Fibroblast of lung (primary cell): ENCODE data around the gene LINC00305.

Source experiments
- EZH2 ChIP-seq: IDR thresholded peaks from 2 replicates; pipeline ENCODE4 v1.5.1; 2012; ENCODE audit warnings: low read length, control low read depth, mild to moderate bottlenecking; ENCODE audit errors: missing control alignments
- TF ChIP-seq, protein P1 (sequence below), 2 donors: IDR thresholded peaks in 1 of 2; conservative IDR thresholded peaks in 1 of 2; 1 replicate in 1 of 2; 2 replicates in 1 of 2; pipeline ENCODE4 v1.5.1; 2011 to 2012; ENCODE audit warnings: low read length in 2 of 2, control low read depth in 1 of 2, inconsistent platforms in 1 of 2, low read depth in 1 of 2, mild to moderate bottlenecking in 1 of 2

DNA sequence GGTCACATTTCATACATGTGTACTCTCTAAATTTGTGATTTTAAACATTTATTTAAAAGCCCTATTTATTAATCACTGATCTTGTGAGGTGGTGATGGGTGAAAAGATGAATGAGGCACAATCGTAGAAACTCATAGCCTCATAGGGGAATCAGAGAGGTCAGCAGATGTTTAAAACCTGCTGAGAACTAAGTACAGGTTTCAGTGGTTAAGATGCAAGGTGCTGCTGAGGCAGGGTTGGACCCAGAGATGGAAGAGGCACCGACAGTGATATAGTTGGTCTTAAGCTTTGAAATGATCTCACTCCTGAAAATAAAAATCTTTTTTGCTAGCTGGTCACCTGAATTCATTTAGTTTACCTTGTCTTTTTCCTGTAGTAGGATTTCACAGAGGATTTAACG lies 49.6 kb downstream of the LINC00305 start:
- TF ChIP-seq, protein P1, sequence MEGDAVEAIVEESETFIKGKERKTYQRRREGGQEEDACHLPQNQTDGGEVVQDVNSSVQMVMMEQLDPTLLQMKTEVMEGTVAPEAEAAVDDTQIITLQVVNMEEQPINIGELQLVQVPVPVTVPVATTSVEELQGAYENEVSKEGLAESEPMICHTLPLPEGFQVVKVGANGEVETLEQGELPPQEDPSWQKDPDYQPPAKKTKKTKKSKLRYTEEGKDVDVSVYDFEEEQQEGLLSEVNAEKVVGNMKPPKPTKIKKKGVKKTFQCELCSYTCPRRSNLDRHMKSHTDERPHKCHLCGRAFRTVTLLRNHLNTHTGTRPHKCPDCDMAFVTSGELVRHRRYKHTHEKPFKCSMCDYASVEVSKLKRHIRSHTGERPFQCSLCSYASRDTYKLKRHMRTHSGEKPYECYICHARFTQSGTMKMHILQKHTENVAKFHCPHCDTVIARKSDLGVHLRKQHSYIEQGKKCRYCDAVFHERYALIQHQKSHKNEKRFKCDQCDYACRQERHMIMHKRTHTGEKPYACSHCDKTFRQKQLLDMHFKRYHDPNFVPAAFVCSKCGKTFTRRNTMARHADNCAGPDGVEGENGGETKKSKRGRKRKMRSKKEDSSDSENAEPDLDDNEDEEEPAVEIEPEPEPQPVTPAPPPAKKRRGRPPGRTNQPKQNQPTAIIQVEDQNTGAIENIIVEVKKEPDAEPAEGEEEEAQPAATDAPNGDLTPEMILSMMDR (conservative IDR thresholded peaks at IDR 0.05 in 1 of 2, IDR thresholded peaks at IDR 0.05 in 1 of 2; ENCODE audit: low read depth in 1 of 2, low read length in 2 of 2) = no peak
- TF ChIP-seq EZH2 = no peak
